Liver (tissue), 3 donors: ENCODE measurements around the gene CCDC69.

Experiments
- EGR1 ChIP-seq, 2 donors: IDR thresholded peaks; 2 replicates each; pipeline ENCODE4 v1.6.1; 2016 to 2018; ENCODE audit warnings: antibody characterized with exemption in 2 of 2, low read depth in 2 of 2
- JUND ChIP-seq, 2 donors: IDR thresholded peaks; 2 replicates each; pipeline ENCODE4 v1.6.1; 2016; ENCODE audit warnings: antibody characterized with exemption in 2 of 2
- YY1 ChIP-seq: IDR thresholded peaks from 2 replicates; pipeline ENCODE4 v1.6.1; 2016; ENCODE audit warnings: antibody characterized with exemption, mild to moderate bottlenecking
- TF ChIP-seq, protein P1 (sequence below): fragments of 150-350 bp; IDR thresholded peaks from 2 replicates; pipeline ENCODE4 v1.5.1; 2017; ENCODE audit warnings: improper control_type of control experiment, low read depth, low read length; ENCODE audit not compliant: missing input control
- TF ChIP-seq, protein P2 (sequence below): IDR thresholded peaks from 2 replicates; pipeline ENCODE4 v1.6.1; 2016; ENCODE audit warnings: antibody characterized with exemption
- donor health status: healthy.
- donor health status: healthy.

DNA sequence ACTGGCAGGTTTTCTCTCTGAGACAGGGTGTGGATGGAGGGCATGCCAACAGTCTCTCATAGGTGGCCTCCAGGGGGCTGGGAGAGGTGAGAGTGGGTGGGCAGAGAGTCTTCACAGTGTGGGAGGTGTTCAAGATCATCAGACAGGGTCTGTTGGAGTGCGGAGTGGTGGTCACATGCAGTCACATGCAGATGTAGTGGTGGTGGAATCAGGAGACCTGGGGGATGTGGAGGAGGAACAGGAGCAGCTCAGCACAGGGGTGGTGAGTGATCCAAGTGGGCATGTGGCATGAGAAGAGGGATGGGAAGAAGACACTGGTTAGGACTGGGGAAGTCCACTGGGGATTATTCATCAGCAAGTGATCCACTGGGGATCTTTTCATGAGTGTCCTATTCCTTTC, 34.9 kb upstream of the CCDC69 start:
- TF ChIP-seq JUND (IDR thresholded peaks at IDR 0.05) (no peak), EGR1 (IDR thresholded peaks at IDR 0.05; ENCODE audit: low read depth in 2 of 2) (no peak), YY1 (no peak)
- TF ChIP-seq, protein P1, sequence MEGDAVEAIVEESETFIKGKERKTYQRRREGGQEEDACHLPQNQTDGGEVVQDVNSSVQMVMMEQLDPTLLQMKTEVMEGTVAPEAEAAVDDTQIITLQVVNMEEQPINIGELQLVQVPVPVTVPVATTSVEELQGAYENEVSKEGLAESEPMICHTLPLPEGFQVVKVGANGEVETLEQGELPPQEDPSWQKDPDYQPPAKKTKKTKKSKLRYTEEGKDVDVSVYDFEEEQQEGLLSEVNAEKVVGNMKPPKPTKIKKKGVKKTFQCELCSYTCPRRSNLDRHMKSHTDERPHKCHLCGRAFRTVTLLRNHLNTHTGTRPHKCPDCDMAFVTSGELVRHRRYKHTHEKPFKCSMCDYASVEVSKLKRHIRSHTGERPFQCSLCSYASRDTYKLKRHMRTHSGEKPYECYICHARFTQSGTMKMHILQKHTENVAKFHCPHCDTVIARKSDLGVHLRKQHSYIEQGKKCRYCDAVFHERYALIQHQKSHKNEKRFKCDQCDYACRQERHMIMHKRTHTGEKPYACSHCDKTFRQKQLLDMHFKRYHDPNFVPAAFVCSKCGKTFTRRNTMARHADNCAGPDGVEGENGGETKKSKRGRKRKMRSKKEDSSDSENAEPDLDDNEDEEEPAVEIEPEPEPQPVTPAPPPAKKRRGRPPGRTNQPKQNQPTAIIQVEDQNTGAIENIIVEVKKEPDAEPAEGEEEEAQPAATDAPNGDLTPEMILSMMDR = no peak
- TF ChIP-seq, protein P2, sequence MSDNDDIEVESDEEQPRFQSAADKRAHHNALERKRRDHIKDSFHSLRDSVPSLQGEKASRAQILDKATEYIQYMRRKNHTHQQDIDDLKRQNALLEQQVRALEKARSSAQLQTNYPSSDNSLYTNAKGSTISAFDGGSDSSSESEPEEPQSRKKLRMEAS = no peak
